Liver (tissue), 9 donors: ENCODE data around the gene TDP2. TPM values are rescaled to one million over a fixed set of nuclear protein-coding genes. Genes with fewer than 3 reads are reported as not detected.

ENCODE experiments used
- DNase-seq: peaks from one replicate; pipeline ENCODE4 v3.0.0-alpha.2; 2017; ENCODE audit warnings: low spot score
- H3K27ac ChIP-seq, 2 donors: one replicate each; pipeline ENCODE4 v1.7.0; 2013; ENCODE audit warnings: inconsistent platforms in 2 of 2, low read length in 2 of 2, control low read depth in 1 of 2, low read depth in 1 of 2, mild to moderate bottlenecking in 1 of 2
- H3K27me3 ChIP-seq, 4 donors: one replicate each; pipeline versions ENCODE4 v1.6.1 to v1.7.0; 2013; ENCODE audit warnings: low read length in 3 of 4, inconsistent platforms in 1 of 4, mild to moderate bottlenecking in 1 of 4, moderate library complexity in 1 of 4; ENCODE audit not compliant: control insufficient read depth in 4 of 4, insufficient read depth in 4 of 4
- H3K36me3 ChIP-seq, 4 donors: one replicate each; pipeline versions ENCODE4 v1.6.1 to v1.7.0; 2013; ENCODE audit warnings: low read length in 3 of 4, mild to moderate bottlenecking in 3 of 4, low read depth in 1 of 4, moderate library complexity in 1 of 4; ENCODE audit not compliant: control insufficient read depth in 4 of 4, insufficient read depth in 3 of 4
- H3K4me1 ChIP-seq, 4 donors: one replicate each; pipeline versions ENCODE4 v1.6.1 to v1.7.0; 2013; ENCODE audit warnings: low read length in 3 of 4, mild to moderate bottlenecking in 3 of 4, moderate library complexity in 1 of 4; ENCODE audit not compliant: control insufficient read depth in 4 of 4, insufficient read depth in 4 of 4
- H3K4me3 ChIP-seq, 3 donors: one replicate each; pipeline versions ENCODE4 v1.6.1 to v1.7.0; 2013; ENCODE audit warnings: low read length in 3 of 3, control low read depth in 1 of 3, low read depth in 1 of 3, mild to moderate bottlenecking in 1 of 3
- H3K9ac ChIP-seq, 2 donors: one replicate each; pipeline ENCODE4 v1.7.0; 2013; ENCODE audit warnings: low read length in 2 of 2, mild to moderate bottlenecking in 2 of 2, moderate library complexity in 2 of 2, control low read depth in 1 of 2, low read depth in 1 of 2
- H3K9me3 ChIP-seq, 4 donors: one replicate each; pipeline versions ENCODE4 v1.6.1 to v1.7.0; 2013; ENCODE audit warnings: low read length in 3 of 4; ENCODE audit not compliant: control insufficient read depth in 4 of 4
- CTCF ChIP-seq: fragments of 150-350 bp; IDR thresholded peaks from 2 replicates; pipeline ENCODE4 v1.5.1; 2017; ENCODE audit warnings: improper control_type of control experiment, low read depth, low read length; ENCODE audit not compliant: missing input control
- EGR1 ChIP-seq, 2 donors: IDR thresholded peaks; 2 replicates each; pipeline ENCODE4 v1.6.1; 2016 to 2018; ENCODE audit warnings: antibody characterized with exemption in 2 of 2, low read depth in 2 of 2
- FOXA2 ChIP-seq: IDR thresholded peaks from 2 replicates; pipeline ENCODE4 v1.6.1; 2016; ENCODE audit warnings: antibody characterized with exemption
- GABPA ChIP-seq, 2 donors: IDR thresholded peaks in 1 of 2; conservative IDR thresholded peaks in 1 of 2; 2 replicates each; pipeline ENCODE4 v1.6.1; 2016; ENCODE audit warnings: antibody characterized with exemption in 2 of 2, mild to moderate bottlenecking in 1 of 2, moderate library complexity in 1 of 2
- HNF4A ChIP-seq, 2 donors: conservative IDR thresholded peaks; 2 replicates each; pipeline ENCODE4 v1.6.1; 2016; ENCODE audit warnings: antibody characterized with exemption in 2 of 2, mild to moderate bottlenecking in 2 of 2
- HNF4G ChIP-seq: IDR thresholded peaks from 2 replicates; pipeline ENCODE4 v1.6.1; 2016; ENCODE audit warnings: antibody characterized with exemption
- NR2F2 ChIP-seq: IDR thresholded peaks from 2 replicates; pipeline ENCODE4 v1.6.1; 2016; ENCODE audit warnings: antibody characterized with exemption
- RAD21 ChIP-seq, 2 donors: IDR thresholded peaks; 2 replicates each; pipeline ENCODE4 v1.6.1; 2016; ENCODE audit warnings: antibody characterized with exemption in 2 of 2, mild to moderate bottlenecking in 2 of 2
- RXRA ChIP-seq, 2 donors: IDR thresholded peaks; 2 replicates each; pipeline ENCODE4 v1.6.1; 2017 to 2018; ENCODE audit warnings: antibody characterized with exemption in 2 of 2, mild to moderate bottlenecking in 1 of 2
- SP1 ChIP-seq: IDR thresholded peaks from 2 replicates; pipeline ENCODE4 v1.6.1; 2018; ENCODE audit warnings: antibody characterized with exemption, mild to moderate bottlenecking
- ZBTB33 ChIP-seq: IDR thresholded peaks from 2 replicates; pipeline ENCODE4 v1.6.1; 2016; ENCODE audit warnings: antibody characterized with exemption
- polyA plus RNA-seq, 2 donors: library from polyadenylated mRNA; stranded (reverse) in 1 of 2; unstranded in 1 of 2; fragments of 200-250 nt in 1 of 2; fragments of >200 nt in 1 of 2; fragmentation: Nextera tagmentation in 1 of 2; extraction: Ambion mirVana in 1 of 2; gene quantifications; one replicate each; pipeline versions ENCODE4 v1.2.1 to v1.2.3, GENCODE V29; 2013 to 2015
- total RNA-seq, 2 donors: library from RNA; depleted of rRNA; stranded (reverse); fragments of >200 nt; gene quantifications; one replicate each; pipeline ENCODE4 v1.2.3, GENCODE V29; 2014
- TF ChIP-seq, protein P1 (sequence below): IDR thresholded peaks from 2 replicates; pipeline ENCODE4 v1.6.1; 2016; ENCODE audit warnings: antibody characterized with exemption, mild to moderate bottlenecking
- TF ChIP-seq, protein P2 (sequence below): IDR thresholded peaks from 2 replicates; pipeline ENCODE4 v1.6.1; 2016; ENCODE audit warnings: antibody characterized with exemption
- TF ChIP-seq, protein P3 (sequence below): IDR thresholded peaks from 2 replicates; pipeline ENCODE4 v1.6.1; 2016; ENCODE audit warnings: antibody characterized with exemption
- donor health status: healthy.
- donor health status: healthy.
- donor health status: healthy.
- donor health status: healthy.
- donor health status: healthy.

The TDP2 gene
- total and polyA plus RNA-seq, 4 donors: 16.5 to 24.3 (median 18.5) TPM

- TF ChIP-seq, protein P1, sequence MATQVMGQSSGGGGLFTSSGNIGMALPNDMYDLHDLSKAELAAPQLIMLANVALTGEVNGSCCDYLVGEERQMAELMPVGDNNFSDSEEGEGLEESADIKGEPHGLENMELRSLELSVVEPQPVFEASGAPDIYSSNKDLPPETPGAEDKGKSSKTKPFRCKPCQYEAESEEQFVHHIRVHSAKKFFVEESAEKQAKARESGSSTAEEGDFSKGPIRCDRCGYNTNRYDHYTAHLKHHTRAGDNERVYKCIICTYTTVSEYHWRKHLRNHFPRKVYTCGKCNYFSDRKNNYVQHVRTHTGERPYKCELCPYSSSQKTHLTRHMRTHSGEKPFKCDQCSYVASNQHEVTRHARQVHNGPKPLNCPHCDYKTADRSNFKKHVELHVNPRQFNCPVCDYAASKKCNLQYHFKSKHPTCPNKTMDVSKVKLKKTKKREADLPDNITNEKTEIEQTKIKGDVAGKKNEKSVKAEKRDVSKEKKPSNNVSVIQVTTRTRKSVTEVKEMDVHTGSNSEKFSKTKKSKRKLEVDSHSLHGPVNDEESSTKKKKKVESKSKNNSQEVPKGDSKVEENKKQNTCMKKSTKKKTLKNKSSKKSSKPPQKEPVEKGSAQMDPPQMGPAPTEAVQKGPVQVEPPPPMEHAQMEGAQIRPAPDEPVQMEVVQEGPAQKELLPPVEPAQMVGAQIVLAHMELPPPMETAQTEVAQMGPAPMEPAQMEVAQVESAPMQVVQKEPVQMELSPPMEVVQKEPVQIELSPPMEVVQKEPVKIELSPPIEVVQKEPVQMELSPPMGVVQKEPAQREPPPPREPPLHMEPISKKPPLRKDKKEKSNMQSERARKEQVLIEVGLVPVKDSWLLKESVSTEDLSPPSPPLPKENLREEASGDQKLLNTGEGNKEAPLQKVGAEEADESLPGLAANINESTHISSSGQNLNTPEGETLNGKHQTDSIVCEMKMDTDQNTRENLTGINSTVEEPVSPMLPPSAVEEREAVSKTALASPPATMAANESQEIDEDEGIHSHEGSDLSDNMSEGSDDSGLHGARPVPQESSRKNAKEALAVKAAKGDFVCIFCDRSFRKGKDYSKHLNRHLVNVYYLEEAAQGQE: no peak
- TF ChIP-seq, protein P2, sequence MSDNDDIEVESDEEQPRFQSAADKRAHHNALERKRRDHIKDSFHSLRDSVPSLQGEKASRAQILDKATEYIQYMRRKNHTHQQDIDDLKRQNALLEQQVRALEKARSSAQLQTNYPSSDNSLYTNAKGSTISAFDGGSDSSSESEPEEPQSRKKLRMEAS: no peak
- TF ChIP-seq HNF4A (conservative IDR thresholded peaks at IDR 0.05) (no peak), HNF4G (no peak), EGR1 (IDR thresholded peaks at IDR 0.05; ENCODE audit: low read depth in 2 of 2) (no peak)
Observed at GRCh38 chr6:24708612-24709011, 41.9 kb upstream of the TDP2 start (continued).

- no peak overlapping the region for H3K4me3 ChIP-seq
- H3K9me3 ChIP-seq: no peaks in the 10 kb centered on the region
- DNase-seq: no peak
- no peaks in the 10 kb centered on the region for H3K27me3 ChIP-seq
- peaks cover 0 to 6% (median 2%) of the 10 kb centered on the region in 4 donors for H3K4me1 ChIP-seq
- H3K9ac ChIP-seq: no peak overlapping the region
- no peak overlapping the region for H3K27ac ChIP-seq
- TF ChIP-seq RXRA (IDR thresholded peaks at IDR 0.05) (no peak), ZBTB33 (no peak), FOXA2 (no peak), HNF4G (no peak), GABPA (IDR thresholded peaks at IDR 0.05 in 1 of 2, conservative IDR thresholded peaks at IDR 0.05 in 1 of 2) (no peak), SP1 (no peak), CTCF (no peak), RAD21 (IDR thresholded peaks at IDR 0.05) (no peak), HNF4A (conservative IDR thresholded peaks at IDR 0.05) (no peak), NR2F2 (no peak)
- TF ChIP-seq, protein P1: no peak
- TF ChIP-seq, protein P3, sequence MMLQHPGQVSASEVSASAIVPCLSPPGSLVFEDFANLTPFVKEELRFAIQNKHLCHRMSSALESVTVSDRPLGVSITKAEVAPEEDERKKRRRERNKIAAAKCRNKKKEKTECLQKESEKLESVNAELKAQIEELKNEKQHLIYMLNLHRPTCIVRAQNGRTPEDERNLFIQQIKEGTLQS: no peak
- TF ChIP-seq, protein P2: no peak
- peaks cover 12 to 76% (median 58%) of the 10 kb centered on the region in 4 donors for H3K36me3 ChIP-seq
Observed at GRCh38 chr6:24704468-24704867, 37.8 kb upstream of the TDP2 start.
